HepG2 (cell line): ENCODE data around the gene CADM1. TPM values are rescaled to one million over a fixed set of nuclear protein-coding genes. Genes with fewer than 3 reads are reported as not detected.

Source experiments
- ATAC-seq: fragments of 200-7000 bp; cut with Tn5 transposase; 3 replicates; pipeline ENCODE4 v1.9.1; 2020; ENCODE audit warnings: mild to moderate bottlenecking, moderate library complexity
- BruUV-seq: library from RNA; stranded (reverse); fragments of 400-500 nt; replicated peaks from 2 replicates; lab custom pipeline; 2021; lab: Mats Ljungman, UMichigan
- CTCF ChIA-PET: fragments of 300-600 bp; formaldehyde crosslinking; extraction: SDS; loops from one replicate; lab custom pipeline; 2021; ENCODE audit warnings: low total read pairs, inconsistent platforms, low intra/inter-chr PET ratio; lab: Yijun Ruan, JAX
- POLR2A ChIA-PET: fragments of 350-600 bp; sonication (Branson Sonifier 250); formaldehyde crosslinking; loops from one replicate; lab custom pipeline; 2020; ENCODE audit warnings: antibody characterized with exemption, inconsistent platforms; lab: Yijun Ruan, JAX
- DNase-seq: peaks from one replicate; pipeline ENCODE4 v3.0.0-alpha.2; 2015; ENCODE audit warnings: low spot score
- FAIRE-seq: peaks from 3 replicates; lab custom pipeline; 2011; peaks lifted over from hg19 to GRCh38; lab: Jason Lieb, UNC
- H2AFZ ChIP-seq: one replicate; pipeline ENCODE4 v1.6.1; 2011; ENCODE audit warnings: low read length, inconsistent platforms
- H3K27ac ChIP-seq: fragments of 300-600 bp; 3 replicates; pipeline ENCODE4 v1.8.0; 2011; ENCODE audit warnings: mixed run types, mild to moderate bottlenecking, mixed read lengths, low read length, inconsistent platforms; ENCODE audit not compliant: insufficient read depth; ENCODE audit errors: extremely low read length
- H3K27me3 ChIP-seq, 2 experiments: fragments of 200-600 bp in 1 of 2; 2 replicates in 1 of 2; 3 replicates in 1 of 2; pipeline versions ENCODE4 v1.6.0 to v1.8.0; 2011; ENCODE audit warnings: low read length in 2 of 2, mild to moderate bottlenecking in 2 of 2, moderate library complexity in 2 of 2, inconsistent platforms in 1 of 2; ENCODE audit not compliant: insufficient read depth in 2 of 2, control insufficient read depth in 1 of 2
- H3K36me3 ChIP-seq, 2 experiments: fragments of 200-600 bp in 1 of 2; replicated peaks in 1 of 2; 2 replicates in 1 of 2; 3 replicates in 1 of 2; pipeline versions ENCODE4 v1.5.1 to v1.8.0; 2011; ENCODE audit warnings: low read length in 2 of 2, inconsistent platforms in 1 of 2; ENCODE audit not compliant: insufficient read depth in 2 of 2, control insufficient read depth in 1 of 2
- H3K4me1 ChIP-seq: 2 replicates; pipeline ENCODE4 v1.5.1; 2012; ENCODE audit warnings: low read length, inconsistent platforms; ENCODE audit not compliant: insufficient read depth
- H3K4me2 ChIP-seq: 2 replicates; pipeline ENCODE4 v1.6.0; 2011; ENCODE audit warnings: low read depth, low read length, inconsistent platforms
- H3K4me3 ChIP-seq, 3 experiments: fragments of 200-600 bp in 1 of 3; sonication (generic), shearing (Covaris generic) in 1 of 3; replicated peaks in 1 of 3; 2 replicates each; pipeline ENCODE4 v1.5.1; 2011 to 2016; ENCODE audit warnings: low read length in 3 of 3, inconsistent platforms in 2 of 3, low read depth in 2 of 3, mild to moderate bottlenecking in 2 of 3, control low read depth in 1 of 3, mixed read lengths in 1 of 3; ENCODE audit not compliant: insufficient read depth in 1 of 3
- H3K79me2 ChIP-seq: one replicate; pipeline ENCODE4 v1.6.1; 2011; ENCODE audit warnings: low read length, inconsistent platforms; ENCODE audit not compliant: insufficient read depth
- H3K9ac ChIP-seq: 2 replicates; pipeline ENCODE4 v1.6.0; 2011; ENCODE audit warnings: mild to moderate bottlenecking, low read depth, low read length, inconsistent platforms; ENCODE audit not compliant: insufficient read depth
- H3K9me3 ChIP-seq: 2 replicates; pipeline ENCODE4 v1.5.1; 2012; ENCODE audit warnings: mild to moderate bottlenecking, low read length
- H4K20me1 ChIP-seq: 2 replicates; pipeline ENCODE4 v1.6.0; 2011; ENCODE audit warnings: inconsistent platforms, mild to moderate bottlenecking, low read length, moderate library complexity; ENCODE audit not compliant: insufficient read depth
- ETV6 ChIP-seq: sonication (generic); formaldehyde crosslinking; conservative IDR thresholded peaks from 2 replicates; pipeline ENCODE4 v1.4.0; 2020; ENCODE audit warnings: missing genetic modification reagents
- GATAD2A ChIP-seq: IDR thresholded peaks from 2 replicates; pipeline ENCODE4 v1.6.1; 2016
- GPN1 ChIP-seq: sonication (generic); formaldehyde crosslinking; IDR thresholded peaks from 2 replicates; pipeline ENCODE4 v1.5.1; 2020; ENCODE audit warnings: missing genetic modification reagents, borderline replicate concordance
- SOX6 ChIP-seq, 2 experiments: fragments of 450-650 bp in 1 of 2; sonication (generic) in 1 of 2; formaldehyde crosslinking in 1 of 2; IDR thresholded peaks; 2 replicates each; pipeline versions ENCODE4 v1.4.0 to v1.6.1; 2017 to 2020; ENCODE audit warnings: antibody characterized with exemption in 1 of 2, mild to moderate bottlenecking in 1 of 2, missing genetic modification reagents in 1 of 2
- ZFP41 ChIP-seq: sonication (generic); formaldehyde crosslinking; IDR thresholded peaks from 2 replicates; pipeline ENCODE4 v1.4.0; 2020; ENCODE audit warnings: mild to moderate bottlenecking, missing genetic modification reagents, borderline replicate concordance
- ZNF224 ChIP-seq: sonication (generic); formaldehyde crosslinking; IDR thresholded peaks from 2 replicates; pipeline ENCODE4 v1.5.0; 2020; ENCODE audit warnings: mild to moderate bottlenecking, missing genetic modification reagents
- ZNF556 ChIP-seq: sonication (generic); formaldehyde crosslinking; IDR thresholded peaks from 2 replicates; pipeline ENCODE4 v1.4.0; 2020; ENCODE audit warnings: mild to moderate bottlenecking, missing genetic modification reagents, borderline replicate concordance
- ZSCAN29 ChIP-seq: sonication (generic); formaldehyde crosslinking; conservative IDR thresholded peaks from 2 replicates; pipeline ENCODE4 v1.4.0; 2020; ENCODE audit warnings: mild to moderate bottlenecking, missing genetic modification reagents
- ZZZ3 ChIP-seq: sonication (generic); formaldehyde crosslinking; IDR thresholded peaks from 2 replicates; pipeline ENCODE4 v1.4.0; 2020; ENCODE audit warnings: missing genetic modification reagents, mild to moderate bottlenecking, borderline replicate concordance
- WGBS: methylation state at CpG from one replicate; pipeline ENCODE4 v1.1.6; 2017; ENCODE audit warnings: low lambda C conversion rate; 5-methylcytosine and 5-hydroxymethylcytosine counted together
- in situ Hi-C: cut with HindIII; loops from 2 replicates; pipeline ENCODE4 v1.10.0; 2017; ENCODE audit warnings: low pct_unique_long_range_greater_than_20kb; ENCODE audit not compliant: extremely low pct_ligation_motif_present
- intact Hi-C: fragments of 100-400 bp; cut with micrococcal nuclease; formaldehyde crosslinking; loops from one replicate; pipeline ENCODE4 v1.10.0; 2022; ENCODE audit not compliant: unreplicated experiment
- polyA plus RNA-seq, 8 experiments: library from polyadenylated mRNA; depleted of rRNA in 3 of 8; stranded (reverse) in 7 of 8; unstranded in 1 of 8; fragments of >200 nt; fragmentation: Illumina TruSeq in 4 of 8; extraction: Trizol in 4 of 8; gene quantifications; 2 replicates each; pipeline versions ENCODE4 v1.2.1 to v1.2.3, GENCODE V29; 2011 to 2016; ENCODE audit warnings: low read depth in 4 of 8, missing spikeins in 1 of 8, mixed read lengths in 1 of 8; ENCODE audit not compliant: insufficient read depth in 1 of 8
- total RNA-seq, 5 experiments: library from RNA; depleted of rRNA; stranded (reverse); fragments of >200 nt; fragmentation: Illumina TruSeq; extraction: Trizol; gene quantifications; 2 replicates each; pipeline ENCODE4 v1.2.3, GENCODE V29; 2016; ENCODE audit warnings: low read depth in 1 of 5
- TF ChIP-seq, protein P1 (sequence below): sonication (generic); formaldehyde crosslinking; conservative IDR thresholded peaks from 2 replicates; pipeline ENCODE4 v1.4.0; 2020; ENCODE audit warnings: missing genetic modification reagents
- TF ChIP-seq, protein P2 (sequence below): IDR thresholded peaks from 2 replicates; pipeline ENCODE4 v1.6.1; 2016; ENCODE audit warnings: missing genetic modification reagents, missing compliant biosample characterization

The CADM1 gene
- total and polyA plus RNA-seq, 2 of the 13 experiments (the other 11 are each of a cell fraction or from before 2014, with no cell fraction given), result 71.3 to 122 TPM

DNA sequence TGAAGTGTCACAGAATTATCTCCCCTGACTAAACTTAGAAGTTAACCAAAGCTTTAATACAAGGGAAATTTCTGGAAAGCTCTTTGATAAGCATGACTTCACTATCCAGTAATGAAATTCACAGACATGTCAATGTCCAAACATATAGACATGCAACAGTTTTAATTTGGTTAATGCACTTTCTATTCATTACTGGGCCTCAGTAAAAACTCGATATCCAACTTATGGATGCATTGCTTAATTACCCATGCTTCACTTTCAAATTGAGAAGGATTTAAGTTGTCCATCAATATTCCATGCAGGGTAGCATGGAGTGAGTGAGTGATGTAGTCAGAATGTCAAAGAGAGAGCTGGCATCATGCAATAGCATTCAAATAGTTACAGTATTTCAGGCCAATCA is 197.5 kb downstream of the CADM1 start:
- intact Hi-C loops, result no loop called here
- DNase-seq, result no peak
- Histone ChIP-seq H3K9ac (no peak overlapping the region), H3K27ac (no peak overlapping the region), H3K4me3 (no peak overlapping the region), H4K20me1 (no peaks in the 10 kb centered on the region), H3K4me1 (no peaks in the 10 kb centered on the region), H3K27me3 (no peaks in the 10 kb centered on the region), H3K79me2 (peaks cover 2% of the 10 kb centered on the region), H3K36me3 (0 out of 5 replicates have a peak, but pooled peaks cover 1 to 5% of the 10 kb centered on the region in 2 experiments), H3K9me3 (no peaks in the 10 kb centered on the region), H3K4me2 (no peak overlapping the region), H2AFZ (no peak overlapping the region)
- TF ChIP-seq ZNF224 (CRISPR knock-in tag) (no peak), ZSCAN29 (CRISPR knock-in tag) (no peak), GATAD2A (CRISPR knock-in tag) (no peak), ZFP41 (no peak), ZZZ3 (CRISPR knock-in tag) (no peak), SOX6 (IDR thresholded peaks at IDR 0.05) (no peak), SOX6 (CRISPR knock-in tag; IDR thresholded peaks at IDR 0.05) (no peak), ETV6 (CRISPR knock-in tag) (no peak), ZNF556 (CRISPR knock-in tag) (no peak), GPN1 (CRISPR knock-in tag) (no peak)
- TF ChIP-seq, protein P1, sequence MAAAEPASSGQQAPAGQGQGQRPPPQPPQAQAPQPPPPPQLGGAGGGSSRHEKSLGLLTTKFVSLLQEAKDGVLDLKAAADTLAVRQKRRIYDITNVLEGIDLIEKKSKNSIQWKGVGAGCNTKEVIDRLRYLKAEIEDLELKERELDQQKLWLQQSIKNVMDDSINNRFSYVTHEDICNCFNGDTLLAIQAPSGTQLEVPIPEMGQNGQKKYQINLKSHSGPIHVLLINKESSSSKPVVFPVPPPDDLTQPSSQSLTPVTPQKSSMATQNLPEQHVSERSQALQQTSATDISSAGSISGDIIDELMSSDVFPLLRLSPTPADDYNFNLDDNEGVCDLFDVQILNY (CRISPR knock-in tag), result no peak
- TF ChIP-seq, protein P2, sequence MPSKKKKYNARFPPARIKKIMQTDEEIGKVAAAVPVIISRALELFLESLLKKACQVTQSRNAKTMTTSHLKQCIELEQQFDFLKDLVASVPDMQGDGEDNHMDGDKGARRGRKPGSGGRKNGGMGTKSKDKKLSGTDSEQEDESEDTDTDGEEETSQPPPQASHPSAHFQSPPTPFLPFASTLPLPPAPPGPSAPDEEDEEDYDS (CRISPR knock-in tag), result no peak
- no TSS peak for BruUV-seq
- WGBS, result 88% methylated on average over 1 of the region's 1 CpG
- POLR2A ChIA-PET, result no interaction called here
- CTCF ChIA-PET, result no interaction called here
- no peak for FAIRE-seq
- no peak for ATAC-seq
- in situ Hi-C loops, result no loop called here
